Muscle of leg (tissue), 11 donors: ENCODE data around the gene TTLL9. TPM values are rescaled to one million over a fixed set of nuclear protein-coding genes. Genes with fewer than 3 reads are reported as not detected.
"Not testable (repeated sequence)": the region's sequence is repeated elsewhere in the genome, so short reads cannot be mapped to it uniquely, and the experiment has no call there.

Experiments used
- DNase-seq: peaks from one replicate; pipeline ENCODE4 v3.0.0; 2013
- H3K27ac ChIP-seq: one replicate; pipeline ENCODE4 v1.5.1; 2013; ENCODE audit warnings: mild to moderate bottlenecking, low read length, control low read depth
- H3K27me3 ChIP-seq: one replicate; pipeline ENCODE4 v1.6.1; 2013; ENCODE audit warnings: low read length; ENCODE audit not compliant: control insufficient read depth, insufficient read depth
- H3K36me3 ChIP-seq: one replicate; pipeline ENCODE4 v1.6.1; 2013; ENCODE audit warnings: low read length; ENCODE audit not compliant: control insufficient read depth, insufficient read depth
- H3K4me1 ChIP-seq: one replicate; pipeline ENCODE4 v1.6.1; 2013; ENCODE audit warnings: low read length; ENCODE audit not compliant: control insufficient read depth, insufficient read depth
- H3K4me3 ChIP-seq: one replicate; pipeline ENCODE4 v1.5.1; 2013; ENCODE audit warnings: low read length, control low read depth
- H3K9me3 ChIP-seq: replicated peaks from 2 replicates; pipeline ENCODE4 v1.6.1; 2013; ENCODE audit warnings: low read depth, low read length; ENCODE audit not compliant: control insufficient read depth
- WGBS: methylation state at CpG from one replicate; pipeline ENCODE4 v1.1.5; 2013; ENCODE audit warnings: missing lambda C conversion rate; ENCODE audit not compliant: insufficient coverage; 5-methylcytosine and 5-hydroxymethylcytosine counted together
- polyA plus RNA-seq, 8 donors: library from polyadenylated mRNA; unstranded; fragments of 120-200 nt; gene quantifications; one replicate each; pipeline versions ENCODE4 v1.2.1 to v1.2.3, GENCODE V29; 2013; ENCODE audit warnings: inconsistent platforms in 1 of 8, low replicate concordance in 1 of 8; ENCODE audit not compliant: insufficient read length in 8 of 8, insufficient read depth in 1 of 8
- total RNA-seq: library from RNA; stranded (reverse); fragments of 120-200 nt; gene quantifications from one replicate; pipeline ENCODE4 v1.2.4, GENCODE V29; 2013

Gene TTLL9
- total and polyA plus RNA-seq, 9 donors = 0.09 to 0.35 (median 0.21) TPM; not detected in 1

DNA sequence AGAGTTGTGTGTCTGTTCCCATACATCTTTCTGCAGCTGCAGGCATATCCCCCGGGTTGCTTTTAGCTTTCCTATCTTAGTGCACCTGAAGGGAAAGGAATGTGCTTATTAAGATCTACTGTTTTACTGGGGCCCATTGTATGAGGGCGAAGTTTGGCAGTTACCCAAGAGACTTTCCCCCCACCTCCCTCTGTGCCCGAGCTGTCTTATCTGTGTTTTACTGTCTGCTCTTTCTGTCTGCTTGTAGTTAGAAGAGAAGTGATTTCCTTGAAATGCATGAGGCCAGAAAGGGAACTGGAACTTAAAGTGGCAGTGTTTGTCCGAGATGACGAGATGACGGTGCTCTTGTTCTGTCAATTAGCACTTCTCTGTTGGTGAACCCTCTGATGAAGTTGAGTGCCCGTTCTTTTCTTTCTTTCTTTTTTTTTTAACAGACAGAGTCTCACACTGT is 47.6 kb downstream of the TTLL9 start:
- not testable (repeated sequence) for H3K36me3 ChIP-seq, H3K27ac ChIP-seq, H3K9me3 ChIP-seq, H3K4me1 ChIP-seq, DNase-seq, H3K27me3 ChIP-seq, H3K4me3 ChIP-seq
- WGBS = 20% methylated on average over 3 of the region's 7 CpGs

DNA sequence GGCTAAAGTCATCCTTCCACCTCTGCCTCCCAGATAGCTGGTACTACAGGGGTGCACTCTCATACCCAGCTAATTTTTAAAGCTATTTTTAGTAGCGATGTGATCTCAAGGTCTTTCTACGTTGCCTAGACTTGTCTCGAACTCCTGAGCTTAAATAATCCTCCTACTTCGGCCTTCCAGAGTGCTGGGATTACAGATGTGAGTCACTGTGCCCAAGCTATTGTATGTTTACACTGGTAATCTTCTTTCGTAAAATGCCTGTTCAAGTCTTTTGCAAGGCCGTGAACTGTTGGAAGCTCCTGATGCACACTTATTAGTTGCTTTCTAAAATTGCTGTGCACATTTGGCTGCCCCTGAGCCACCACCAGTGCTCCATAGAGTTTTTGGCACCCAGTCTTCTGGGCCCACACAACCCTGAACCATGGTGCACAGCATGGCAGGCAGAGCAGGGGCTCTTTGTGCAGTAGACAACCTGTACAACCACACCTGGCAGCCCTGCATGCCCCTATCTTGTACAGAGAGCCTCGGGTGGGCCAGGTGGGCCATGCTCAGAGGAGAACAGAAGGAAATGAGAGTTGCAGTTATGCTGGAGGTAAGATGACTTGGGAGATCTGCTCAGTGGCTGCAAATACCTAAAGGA is 48.2 kb downstream of the TTLL9 start:
- Histone ChIP-seq H3K4me1 (no peaks in the 10 kb centered on the region), H3K9me3 (no peaks in the 10 kb centered on the region), H3K27ac (no peak overlapping the region), H3K36me3 (no peaks in the 10 kb centered on the region), H3K4me3 (no peak overlapping the region), H3K27me3 (peaks cover 2% of the 10 kb centered on the region)
- WGBS = 75% methylated on average over 6 of the region's 7 CpGs
- no peak for DNase-seq

DNA sequence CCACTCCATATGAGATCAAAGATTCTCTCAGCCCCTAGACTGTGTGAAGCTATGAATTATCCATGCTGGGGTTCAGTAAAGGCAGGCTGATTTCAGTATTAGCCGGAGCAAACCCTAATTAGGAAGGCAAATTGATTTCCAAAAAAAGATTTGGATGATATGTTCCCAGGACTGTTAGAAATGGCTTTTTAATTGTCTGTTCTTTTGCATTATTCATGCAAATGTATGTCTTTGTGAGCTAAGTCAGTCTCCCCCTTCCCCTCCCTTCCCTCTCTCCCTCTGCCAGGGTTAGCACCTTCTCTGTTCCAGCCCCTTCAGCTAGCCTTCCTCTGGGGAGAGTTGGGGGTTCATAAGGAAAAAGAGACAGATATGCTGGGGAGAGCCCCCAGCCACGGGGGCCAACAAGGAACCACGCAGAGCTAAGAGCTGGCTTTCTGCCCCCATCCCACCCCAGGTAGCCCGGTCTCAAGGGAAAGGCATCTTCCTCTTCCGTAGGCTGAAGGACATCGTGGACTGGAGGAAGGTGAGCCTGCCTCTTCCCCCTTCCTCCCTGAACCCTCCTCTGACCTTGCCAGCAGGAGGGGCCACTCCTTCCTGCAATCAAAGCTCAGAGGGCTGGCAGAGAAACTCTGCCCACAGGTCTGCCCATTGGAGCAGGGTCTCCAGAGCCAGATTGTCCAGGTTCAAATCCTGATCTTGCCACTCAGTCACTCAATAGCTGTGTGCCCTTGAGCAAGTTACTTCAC is 49.1 kb downstream of the TTLL9 start:
- no peaks in the 10 kb centered on the region for H3K9me3 ChIP-seq
- peaks cover 4% of the 10 kb centered on the region for H3K27me3 ChIP-seq
- H3K36me3 ChIP-seq = no peaks in the 10 kb centered on the region
- no peak overlapping the region for H3K27ac ChIP-seq
- 68% methylated on average over 3 of the region's 6 CpGs for WGBS
- no peaks in the 10 kb centered on the region for H3K4me1 ChIP-seq
- no peak for DNase-seq
- no peak overlapping the region for H3K4me3 ChIP-seq

DNA sequence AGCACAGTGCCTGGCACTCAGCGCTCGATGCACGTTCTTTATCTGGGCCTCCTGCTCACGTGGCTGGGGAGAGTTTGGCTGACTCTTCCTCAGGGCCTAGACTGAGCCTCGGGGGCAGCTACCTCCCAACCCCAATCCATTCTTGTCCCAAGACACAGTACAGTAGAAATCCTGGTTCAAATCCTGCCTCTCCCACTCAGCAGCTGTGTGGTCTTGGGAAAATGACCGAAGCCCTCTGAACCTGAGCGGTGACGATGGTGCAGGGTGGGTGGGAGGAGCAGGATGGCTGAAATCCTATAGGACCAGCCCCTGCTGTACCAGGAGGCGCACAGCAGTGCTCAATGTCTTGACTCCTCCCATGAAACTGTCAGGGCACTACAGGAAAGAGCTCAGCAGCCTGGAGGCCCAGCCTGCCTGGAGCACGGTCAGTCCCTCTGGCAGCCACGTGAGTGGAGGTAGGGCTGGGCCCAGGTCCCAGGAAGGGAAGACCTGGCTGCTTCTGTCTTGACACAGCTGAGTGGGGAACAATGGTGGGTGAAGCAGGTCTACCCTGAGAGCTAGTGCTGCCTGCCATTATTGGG is 49.9 kb downstream of the TTLL9 start:
- 56% methylated on average over 10 of the region's 11 CpGs for WGBS
- no peak overlapping the region for H3K27ac ChIP-seq
- DNase-seq = no peak

DNA sequence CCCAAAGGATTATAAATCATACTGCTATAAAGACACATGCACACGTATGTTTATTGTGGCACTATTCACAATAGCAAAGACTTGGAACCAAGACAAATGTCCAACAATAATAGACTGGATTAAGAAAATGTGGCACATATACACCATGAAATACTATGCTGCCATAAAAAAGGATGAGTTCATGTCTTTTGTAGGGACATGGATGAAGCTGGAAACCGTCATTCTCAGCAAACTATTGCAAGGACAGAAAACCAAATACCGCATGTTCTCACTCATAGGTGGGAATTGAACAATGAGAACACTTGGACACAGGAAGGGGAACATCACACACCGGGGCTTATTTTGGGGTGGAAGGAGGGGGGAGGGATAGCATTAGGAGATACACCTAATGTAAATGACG is 51.0 kb downstream of the TTLL9 start:
- no CpG with 5 or more reads among the region's 5 CpGs for WGBS
- not testable (repeated sequence) for H3K4me3 ChIP-seq, DNase-seq

More for the DNA sequence above, 49.9 kb downstream of the TTLL9 start:
- no peaks in the 10 kb centered on the region for H3K4me1 ChIP-seq
- peaks cover 4% of the 10 kb centered on the region for H3K27me3 ChIP-seq
- no peaks in the 10 kb centered on the region for H3K36me3 ChIP-seq
- no peak overlapping the region for H3K4me3 ChIP-seq
- no peaks in the 10 kb centered on the region for H3K9me3 ChIP-seq

DNA sequence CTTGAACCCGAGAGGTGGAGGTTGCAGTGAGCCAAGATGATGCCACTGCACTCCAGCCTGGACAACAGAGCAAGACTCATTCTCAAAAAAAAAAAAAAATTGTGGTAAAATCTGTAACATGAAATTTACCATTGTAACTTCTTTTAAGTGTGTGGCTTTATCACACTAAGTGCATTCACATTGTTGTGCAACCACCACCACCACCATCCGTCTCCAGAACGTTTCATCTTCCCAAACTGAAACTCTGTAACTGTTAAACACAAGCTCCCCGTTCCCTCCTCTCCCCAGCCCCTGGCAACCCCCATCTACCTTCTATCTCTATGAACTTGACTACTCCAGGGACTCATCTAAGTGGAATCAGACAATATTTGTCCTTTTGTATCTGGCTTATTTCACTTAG is 51.7 kb downstream of the TTLL9 start:
- Histone ChIP-seq H3K4me3 (no peak overlapping the region), H3K36me3 (no peaks in the 10 kb centered on the region), H3K27ac (no peak overlapping the region), H3K9me3 (no peaks in the 10 kb centered on the region), H3K27me3 (peaks cover 6% of the 10 kb centered on the region), H3K4me1 (no peaks in the 10 kb centered on the region)
- no peak for DNase-seq
- 78% methylated on average over 3 of the region's 4 CpGs for WGBS

More for the DNA sequence above, 51.0 kb downstream of the TTLL9 start:
- not testable (repeated sequence) for H3K27ac ChIP-seq, H3K36me3 ChIP-seq, H3K27me3 ChIP-seq, H3K4me1 ChIP-seq, H3K9me3 ChIP-seq

DNA sequence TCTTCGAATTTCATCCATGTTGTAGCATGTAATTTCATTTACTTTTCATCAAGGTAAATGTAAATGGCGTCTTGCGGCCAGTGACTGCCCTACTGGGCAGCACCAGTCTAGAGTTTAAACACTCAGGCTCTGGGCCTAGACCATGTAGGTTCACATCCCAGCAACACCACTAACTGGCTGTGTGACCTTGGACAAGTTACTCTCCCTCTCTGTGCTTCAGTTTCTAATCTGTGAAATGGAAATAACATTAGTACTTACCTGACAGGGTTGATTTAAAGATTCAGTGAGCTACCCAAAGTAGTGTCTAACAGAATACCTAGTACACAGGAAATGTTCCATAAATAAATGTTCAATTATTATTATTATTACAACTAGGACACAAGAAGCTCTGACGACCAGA is 52.2 kb downstream of the TTLL9 start:
- no peak for DNase-seq
- Histone ChIP-seq H3K27ac (no peak overlapping the region), H3K4me3 (no peak overlapping the region), H3K4me1 (no peaks in the 10 kb centered on the region), H3K36me3 (no peaks in the 10 kb centered on the region), H3K9me3 (no peaks in the 10 kb centered on the region), H3K27me3 (peaks cover 6% of the 10 kb centered on the region)
- WGBS = no CpG with 5 or more reads among the region's 4 CpGs

DNA sequence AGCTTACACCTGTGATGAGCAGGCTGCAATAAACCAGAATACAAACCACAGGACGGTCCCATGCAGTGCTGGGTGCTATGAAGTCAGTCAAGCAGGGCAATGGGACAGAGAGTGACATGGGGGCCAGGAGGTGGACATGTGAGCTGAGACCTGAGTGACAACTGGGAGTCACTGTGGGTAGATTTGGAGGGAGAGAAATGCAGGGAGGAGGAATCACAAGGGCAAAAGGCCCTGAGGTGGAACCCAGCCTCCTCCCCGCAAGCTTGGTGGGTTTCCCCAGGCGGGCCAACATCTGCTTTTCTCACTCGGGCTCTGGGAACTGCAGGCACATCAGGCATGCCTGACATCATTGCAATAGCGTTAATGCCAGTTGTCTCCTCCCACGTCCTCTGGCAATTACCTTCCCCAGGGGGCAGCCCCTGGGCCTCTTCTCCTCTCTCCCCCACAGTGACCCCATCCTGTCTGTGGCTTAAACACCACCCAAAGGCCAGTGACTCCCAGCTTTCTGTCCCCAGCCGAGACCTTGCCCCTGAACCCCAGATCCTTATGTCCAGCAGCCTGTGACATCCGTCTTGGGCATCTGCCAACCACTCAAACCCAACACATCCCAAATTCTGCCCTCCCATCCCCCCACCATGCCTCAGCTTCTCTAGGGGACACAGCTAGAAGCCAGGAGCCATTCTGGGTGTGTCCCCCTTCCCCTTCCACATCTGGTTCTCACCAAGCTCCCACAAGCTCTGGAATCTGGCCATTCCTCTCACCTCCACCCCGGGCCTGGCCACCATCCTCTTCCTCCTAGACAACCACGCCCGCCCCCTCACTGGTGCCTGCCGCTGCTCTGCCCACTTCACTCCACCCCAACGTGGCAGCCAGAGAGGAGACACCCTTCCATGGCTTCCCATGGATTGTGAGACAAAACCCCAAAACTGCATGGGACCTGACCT is 53.2 kb downstream of the TTLL9 start:
- Histone ChIP-seq H3K4me3 (no peak overlapping the region), H3K4me1 (no peaks in the 10 kb centered on the region), H3K9me3 (no peaks in the 10 kb centered on the region), H3K27ac (no peak overlapping the region), H3K27me3 (peaks cover 6% of the 10 kb centered on the region), H3K36me3 (no peaks in the 10 kb centered on the region)
- 40% methylated on average over 13 of the region's 13 CpGs for WGBS
- DNase-seq = no peak

DNA sequence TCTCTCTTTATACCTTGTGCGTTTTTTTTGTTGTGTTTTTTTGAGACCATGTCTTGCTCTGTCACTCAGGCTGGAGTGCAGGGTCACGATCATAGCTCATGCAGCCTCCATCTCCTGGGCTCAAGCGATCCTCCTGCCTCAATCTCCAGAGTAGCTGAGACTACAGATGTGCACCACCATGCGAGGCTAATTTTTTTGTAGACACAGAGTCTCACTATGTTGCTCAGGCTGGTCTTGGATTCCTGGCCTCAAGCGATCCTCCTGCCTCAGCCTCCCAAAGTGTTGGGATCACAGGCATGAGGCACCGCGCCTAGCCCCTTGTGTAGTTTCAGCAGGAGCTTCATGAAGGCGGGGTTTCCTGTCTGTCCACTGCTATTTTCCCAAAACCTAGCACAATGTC is 54.1 kb downstream of the TTLL9 start:
- Histone ChIP-seq H3K36me3 (no peaks in the 10 kb centered on the region), H3K27ac (no peak overlapping the region), H3K9me3 (no peaks in the 10 kb centered on the region), H3K27me3 (peaks cover 6% of the 10 kb centered on the region), H3K4me3 (no peak overlapping the region), H3K4me1 (no peaks in the 10 kb centered on the region)
- 87% methylated on average over 8 of the region's 8 CpGs for WGBS
- no peak for DNase-seq
